PC-9 (cell line): Measurements from ENCODE around the gene CFAP61.

ENCODE experiments used
- EZH2 ChIP-seq: fragments of 200-600 bp; sonication (generic); IDR thresholded peaks from 2 replicates; pipeline ENCODE4 v1.8.0; 2017; ENCODE audit warnings: antibody characterized with exemption, low read depth
- TF ChIP-seq, protein P1 (sequence below): fragments of 200-600 bp; sonication (generic); conservative IDR thresholded peaks from 2 replicates; pipeline ENCODE4 v1.6.1; 2017; ENCODE audit warnings: mixed run types, antibody characterized with exemption, mild to moderate bottlenecking, moderate library complexity

DNA sequence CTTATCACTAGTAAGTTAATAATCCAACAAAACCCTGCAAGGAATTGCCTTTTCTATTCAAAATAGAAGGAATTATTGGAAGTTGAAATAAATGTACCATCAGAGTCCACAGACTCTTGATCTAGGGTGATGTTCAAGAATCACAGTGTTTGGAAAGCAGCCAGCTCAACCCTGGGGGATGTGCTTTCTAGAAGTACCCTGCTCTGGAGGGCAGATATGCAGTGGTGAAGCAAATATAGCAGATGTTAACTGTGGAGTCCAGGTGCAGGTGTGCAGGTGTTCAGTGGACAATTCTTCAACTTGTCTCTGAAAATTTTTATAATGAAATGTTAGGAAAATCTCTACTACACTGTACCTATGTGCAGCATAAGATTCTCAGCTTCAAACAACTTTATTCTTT lies 306.5 kb downstream of the CFAP61 start:
- TF ChIP-seq, protein P1, sequence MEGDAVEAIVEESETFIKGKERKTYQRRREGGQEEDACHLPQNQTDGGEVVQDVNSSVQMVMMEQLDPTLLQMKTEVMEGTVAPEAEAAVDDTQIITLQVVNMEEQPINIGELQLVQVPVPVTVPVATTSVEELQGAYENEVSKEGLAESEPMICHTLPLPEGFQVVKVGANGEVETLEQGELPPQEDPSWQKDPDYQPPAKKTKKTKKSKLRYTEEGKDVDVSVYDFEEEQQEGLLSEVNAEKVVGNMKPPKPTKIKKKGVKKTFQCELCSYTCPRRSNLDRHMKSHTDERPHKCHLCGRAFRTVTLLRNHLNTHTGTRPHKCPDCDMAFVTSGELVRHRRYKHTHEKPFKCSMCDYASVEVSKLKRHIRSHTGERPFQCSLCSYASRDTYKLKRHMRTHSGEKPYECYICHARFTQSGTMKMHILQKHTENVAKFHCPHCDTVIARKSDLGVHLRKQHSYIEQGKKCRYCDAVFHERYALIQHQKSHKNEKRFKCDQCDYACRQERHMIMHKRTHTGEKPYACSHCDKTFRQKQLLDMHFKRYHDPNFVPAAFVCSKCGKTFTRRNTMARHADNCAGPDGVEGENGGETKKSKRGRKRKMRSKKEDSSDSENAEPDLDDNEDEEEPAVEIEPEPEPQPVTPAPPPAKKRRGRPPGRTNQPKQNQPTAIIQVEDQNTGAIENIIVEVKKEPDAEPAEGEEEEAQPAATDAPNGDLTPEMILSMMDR, result no peak
- TF ChIP-seq EZH2, result no peak
